ENCODE measurements around the gene BUD31. TPM values are rescaled to one million over a fixed set of nuclear protein-coding genes. Genes with fewer than 3 reads are reported as not detected.

Gene BUD31
- total and polyA plus RNA-seq, 4 experiments from 2014 or later: 60.0 to 175 (median 112) TPM

GRCh38 chr7:99459087-99459486 lies 50.3 kb downstream of the BUD31 start:
- Mint-ChIP-seq H3K9me3 (no peaks in the 10 kb centered on the region), H3K4me3 (no peak overlapping the region), H3K27ac (peak overlapping the region in 2 of 7 donors; percentile 32 to 35), H3K36me3 (peaks cover 26 to 68% of the 10 kb centered on the region in 2 donors), H3K4me1 (peaks cover 15 to 38% (median 26%) of the 10 kb centered on the region in 4 donors), H3K27me3 (no peaks in the 10 kb centered on the region)
- H3K27me3 ChIP-seq (ENCODE audit: insufficient read depth, low read length): no peaks in the 10 kb centered on the region
- DNase-seq: no peak
- intact Hi-C loops (cut with micrococcal nuclease): no loop called here
- H3K4me1 ChIP-seq (ENCODE audit: insufficient read depth, low read length): peaks cover 33% of the 10 kb centered on the region
- H3K9me3 ChIP-seq (ENCODE audit: control insufficient read depth in 1 of 2, low read length in 2 of 2): no peaks in the 10 kb centered on the region
- no peak overlapping the region for H3K27ac ChIP-seq (ENCODE audit: low read depth, low read length)
- POLR2A ChIA-PET (ENCODE audit: partially characterized antibody): no interaction called here
- H3K4me3 ChIP-seq (ENCODE audit: low read length in 2 of 2): no peak overlapping the region
- CTCF ChIA-PET (ENCODE audit: partially characterized antibody): interaction anchor here (0.6 to 1.2 kb wide), 2 partner anchors 50 to 72 kb away, joined by 3 read pairs; no protein-coding TSS in a partner anchor
- H3K36me3 ChIP-seq (ENCODE audit: insufficient read depth, low read length): peaks cover 56% of the 10 kb centered on the region

- intact Hi-C loops (cut with micrococcal nuclease): no loop called here
- no peak for DNase-seq
- no peaks in the 10 kb centered on the region for H3K9me3 Mint-ChIP-seq
- Histone ChIP-seq H3K4me3 (ENCODE audit: low read length in 2 of 2) (no peak overlapping the region), H3K27me3 (ENCODE audit: insufficient read depth, low read length) (no peaks in the 10 kb centered on the region), H3K36me3 (ENCODE audit: insufficient read depth, low read length) (peaks cover 41% of the 10 kb centered on the region), H3K9me3 (ENCODE audit: control insufficient read depth in 1 of 2, low read length in 2 of 2) (no peaks in the 10 kb centered on the region), H3K27ac (ENCODE audit: low read depth, low read length) (no peak overlapping the region), H3K4me1 (ENCODE audit: insufficient read depth, low read length) (peaks cover 47% of the 10 kb centered on the region)
- peaks cover 30 to 59% of the 10 kb centered on the region in 2 donors for H3K36me3 Mint-ChIP-seq
- peaks cover 21 to 53% (median 36%) of the 10 kb centered on the region in 4 donors for H3K4me1 Mint-ChIP-seq
- H3K27ac Mint-ChIP-seq: peak overlapping the region in 3 of 7 donors; percentile 30 to 86 (median 68)
- ChIA-PET CTCF (ENCODE audit: partially characterized antibody) (no interaction called here), POLR2A (ENCODE audit: partially characterized antibody) (no interaction called here)
- no peaks in the 10 kb centered on the region for H3K27me3 Mint-ChIP-seq
- H3K4me3 Mint-ChIP-seq: peak overlapping the region in 1 of 8 donors; percentile 6
Measured at GRCh38 chr7:99460651-99461050, 51.9 kb downstream of the BUD31 start.

- peaks cover 30 to 59% of the 10 kb centered on the region in 2 donors for H3K36me3 Mint-ChIP-seq
- CTCF ChIA-PET (ENCODE audit: partially characterized antibody): no interaction called here
- Histone ChIP-seq H3K27me3 (ENCODE audit: insufficient read depth, low read length) (no peaks in the 10 kb centered on the region), H3K27ac (ENCODE audit: low read depth, low read length) (no peak overlapping the region), H3K4me3 (ENCODE audit: low read length in 2 of 2) (no peak overlapping the region), H3K36me3 (ENCODE audit: insufficient read depth, low read length) (peaks cover 40% of the 10 kb centered on the region), H3K9me3 (ENCODE audit: control insufficient read depth in 1 of 2, low read length in 2 of 2) (no peaks in the 10 kb centered on the region), H3K4me1 (ENCODE audit: insufficient read depth, low read length) (peaks cover 49% of the 10 kb centered on the region)
- H3K27me3 Mint-ChIP-seq: no peaks in the 10 kb centered on the region
- no peaks in the 10 kb centered on the region for H3K9me3 Mint-ChIP-seq
- H3K4me1 Mint-ChIP-seq: peaks cover 24 to 59% (median 40%) of the 10 kb centered on the region in 4 donors
- no peak overlapping the region for H3K4me3 Mint-ChIP-seq
- DNase-seq: no peak
- POLR2A ChIA-PET (ENCODE audit: partially characterized antibody): no interaction called here
- intact Hi-C loops (cut with micrococcal nuclease): no loop called here
- H3K27ac Mint-ChIP-seq: no peak overlapping the region
Measured at GRCh38 chr7:99461221-99461620, 52.5 kb downstream of the BUD31 start.

DNA sequence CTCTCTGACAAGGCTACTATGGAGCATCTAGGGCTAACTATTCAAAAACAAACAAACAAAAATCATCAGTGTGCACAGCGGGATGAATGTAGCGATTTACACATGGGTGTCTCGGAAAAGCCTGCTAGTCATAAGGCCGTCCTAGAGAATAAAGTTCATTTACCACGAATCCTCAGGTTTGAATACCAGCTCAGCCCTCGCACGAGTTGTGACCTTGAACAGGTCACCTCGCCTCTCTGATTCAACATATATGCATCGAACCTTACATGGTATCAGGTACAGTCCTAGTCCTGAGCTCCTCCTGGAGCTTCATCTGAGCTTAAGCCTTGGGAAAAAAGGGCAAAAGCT lies 56.6 kb downstream of the BUD31 start:
- CTCF ChIA-PET (ENCODE audit: partially characterized antibody): interaction anchor here (1.0 to 1.6 kb wide), 2 partner anchors 27 to 100 kb away, joined by 4 read pairs; no protein-coding TSS in a partner anchor

DNA sequence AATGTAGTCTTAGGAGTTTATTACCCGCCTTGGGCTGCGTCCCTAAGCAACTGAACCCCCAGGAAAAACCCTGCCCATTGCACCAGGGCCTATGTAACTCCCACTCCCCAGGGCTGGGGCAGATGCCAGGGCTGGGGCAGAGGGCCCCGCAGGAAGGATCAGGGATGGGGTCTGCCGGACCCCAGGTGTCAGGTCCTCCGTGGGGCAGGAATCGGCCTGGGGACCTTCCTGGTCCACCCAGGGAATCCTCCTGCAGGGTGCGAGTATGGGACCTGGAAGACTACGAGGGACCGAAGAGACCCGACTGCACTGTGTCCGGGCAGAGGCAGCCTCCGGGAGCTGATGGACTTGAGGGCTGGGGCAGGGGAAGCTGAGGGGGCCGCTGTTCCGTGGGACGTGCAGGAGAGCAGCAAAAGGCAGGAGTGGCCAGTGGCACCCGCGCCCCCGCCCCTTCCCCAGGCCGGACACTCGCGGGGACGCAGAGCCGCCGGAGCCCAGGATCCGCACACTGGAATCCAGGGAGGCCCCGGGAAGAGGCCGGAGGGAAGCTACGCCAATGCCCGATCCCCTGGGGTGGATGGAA lies 59.7 kb downstream of the BUD31 start:
- Histone ChIP-seq H3K27me3 (ENCODE audit: insufficient read depth, low read length) (no peaks in the 10 kb centered on the region), H3K4me1 (ENCODE audit: insufficient read depth, low read length) (peaks cover 29% of the 10 kb centered on the region), H3K36me3 (ENCODE audit: insufficient read depth, low read length) (no peaks in the 10 kb centered on the region), H3K9me3 (ENCODE audit: control insufficient read depth in 1 of 2, low read length in 2 of 2) (no peaks in the 10 kb centered on the region), H3K4me3 (ENCODE audit: low read length in 2 of 2) (no peak overlapping the region), H3K27ac (ENCODE audit: low read depth, low read length) (no peak overlapping the region)
- Mint-ChIP-seq H3K36me3 (peaks cover 8 to 21% of the 10 kb centered on the region in 2 donors), H3K4me1 (peaks cover 24 to 43% (median 32%) of the 10 kb centered on the region in 4 donors), H3K27ac (no peak overlapping the region), H3K9me3 (no peaks in the 10 kb centered on the region), H3K4me3 (peak overlapping the region in 2 of 8 donors; percentile 9 to 41), H3K27me3 (no peaks in the 10 kb centered on the region)
- ChIA-PET CTCF (ENCODE audit: partially characterized antibody) (no interaction called here), POLR2A (ENCODE audit: partially characterized antibody) (interaction anchor here (1.7 kb wide), 1 partner anchor 90 kb away, joined by 7 read pairs; the partner anchor contains the start of gene ZNF655)
- intact Hi-C loops (cut with micrococcal nuclease): no loop called here
- no peak for DNase-seq

More for the DNA sequence above, 56.6 kb downstream of the BUD31 start:
- peak overlapping the region; percentile 90 to 97 (median 96) for H3K4me3 Mint-ChIP-seq
- peak overlapping the region; percentile 79 to 98 (median 95) for H3K27ac Mint-ChIP-seq
- no peaks in the 10 kb centered on the region for H3K27me3 Mint-ChIP-seq
- Histone ChIP-seq H3K27ac (ENCODE audit: low read depth, low read length) (peak overlapping the region; percentile 78), H3K9me3 (ENCODE audit: control insufficient read depth in 1 of 2, low read length in 2 of 2) (no peaks in the 10 kb centered on the region), H3K4me3 (ENCODE audit: low read length in 2 of 2) (peak overlapping the region; percentile 78 to 83), H3K36me3 (ENCODE audit: insufficient read depth, low read length) (peaks cover 6% of the 10 kb centered on the region), H3K4me1 (ENCODE audit: insufficient read depth, low read length) (peaks cover 47% of the 10 kb centered on the region), H3K27me3 (ENCODE audit: insufficient read depth, low read length) (no peaks in the 10 kb centered on the region)
- no peak for DNase-seq
- H3K36me3 Mint-ChIP-seq: peaks cover 8 to 22% of the 10 kb centered on the region in 2 donors
- H3K9me3 Mint-ChIP-seq: no peaks in the 10 kb centered on the region
- intact Hi-C loops (cut with micrococcal nuclease): no loop called here
- POLR2A ChIA-PET (ENCODE audit: partially characterized antibody): interaction anchor here (0.7 to 3.8 kb wide), 9 partner anchors 15 to 151 kb away, joined by 3 to 17 read pairs (median 4); partner anchors contain the start of genes BUD31, CPSF4, PTCD1 and ZKSCAN5
- peaks cover 19 to 52% (median 30%) of the 10 kb centered on the region in 4 donors for H3K4me1 Mint-ChIP-seq

Other genes with a start within 250 kb of the BUD31 start
- not detected for gene KPNA7, start 200.9 kb upstream of the BUD31 start, total RNA-seq
- not detected for gene KPNA7, start 200.9 kb upstream of the BUD31 start, polyA plus RNA-seq
- not detected for gene MYH16, start 136.1 kb upstream of the BUD31 start, total RNA-seq
- gene MYH16, start 136.1 kb upstream of the BUD31 start, polyA plus RNA-seq: not detected
- 10 to 100 TPM; 46.2 to 51.5 TPM for gene ARPC1A, start 83.1 kb upstream of the BUD31 start, total RNA-seq
- 10 to 100 TPM; 49.1 to 64.2 TPM for gene ARPC1A, start 83.1 kb upstream of the BUD31 start, polyA plus RNA-seq
- 100 to 1,000 TPM; 188 to 191 TPM for gene ARPC1B, start 34.2 kb upstream of the BUD31 start, total RNA-seq
- 100 to 1,000 TPM; 862 to 906 TPM for gene ARPC1B, start 34.2 kb upstream of the BUD31 start, polyA plus RNA-seq
- gene PDAP1, start 372 bp upstream of the BUD31 start, total RNA-seq: 10 to 100 TPM; 66.0 to 67.0 TPM
- gene PDAP1, start 372 bp upstream of the BUD31 start, polyA plus RNA-seq: 10 to 100 TPM; 21.5 to 27.7 TPM
- gene PTCD1, start 29.8 kb downstream of the BUD31 start, total RNA-seq: 1 to 10 TPM; 7.4 to 7.7 TPM
- 1 to 10 TPM in 1 of 2 donors, under 1 TPM in 1; 1.00 to 4.0 TPM for gene PTCD1, start 29.8 kb downstream of the BUD31 start, polyA plus RNA-seq
- 10 to 100 TPM; 49.2 to 54.7 TPM for gene CPSF4, start 30.0 kb downstream of the BUD31 start, total RNA-seq
- gene CPSF4, start 30.0 kb downstream of the BUD31 start, polyA plus RNA-seq: 10 to 100 TPM; 21.9 to 26.8 TPM
- 100 to 1,000 TPM; 155 to 160 TPM for gene ATP5MF, start 57.2 kb downstream of the BUD31 start, total RNA-seq
- gene ATP5MF, start 57.2 kb downstream of the BUD31 start, polyA plus RNA-seq: 100 to 1,000 TPM; 371 to 438 TPM
- 10 to 100 TPM; 20.8 to 21.2 TPM for gene ZNF789, start 63.9 kb downstream of the BUD31 start, total RNA-seq
- gene ZNF789, start 63.9 kb downstream of the BUD31 start, polyA plus RNA-seq: 1 to 10 TPM; 7.6 to 8.2 TPM
- 10 to 100 TPM; 85.7 to 88.6 TPM for gene ZNF394, start 91.3 kb downstream of the BUD31 start, total RNA-seq
- 10 to 100 TPM; 64.5 to 85.6 TPM for gene ZNF394, start 91.3 kb downstream of the BUD31 start, polyA plus RNA-seq
- gene ZKSCAN5, start 95.7 kb downstream of the BUD31 start, total RNA-seq: 1 to 10 TPM; 8.8 to 9.3 TPM
- gene ZKSCAN5, start 95.7 kb downstream of the BUD31 start, polyA plus RNA-seq: 1 to 10 TPM; 2.5 to 7.0 TPM
- gene FAM200A, start 143.1 kb downstream of the BUD31 start, total RNA-seq: 10 to 100 TPM; 12.9 to 13.0 TPM
- gene FAM200A, start 143.1 kb downstream of the BUD31 start, polyA plus RNA-seq: 1 to 10 TPM; 1.6 to 5.9 TPM
- gene ZNF655, start 149.7 kb downstream of the BUD31 start, total RNA-seq: 100 to 1,000 TPM; 137 to 150 TPM
- 10 to 100 TPM; 66.8 to 74.0 TPM for gene ZNF655, start 149.7 kb downstream of the BUD31 start, polyA plus RNA-seq
- 1 to 10 TPM; 1.0 to 1.1 TPM for gene TMEM225B, start 189.3 kb downstream of the BUD31 start, total RNA-seq
- gene TMEM225B, start 189.3 kb downstream of the BUD31 start, polyA plus RNA-seq: under 1 TPM; 0.61 to 0.98 TPM
- 10 to 100 TPM; 40.4 to 43.1 TPM for gene ZSCAN25, start 208.0 kb downstream of the BUD31 start, total RNA-seq
- gene ZSCAN25, start 208.0 kb downstream of the BUD31 start, polyA plus RNA-seq: 10 to 100 TPM; 10.2 to 18.3 TPM

All from CD4-positive, alpha-beta memory T cell (primary cell).